Activated T-helper 2 cell treated with anti-CD3 and anti-CD28 coated beads, Interferon-gamma antibody, Interleukin-2, Interleukin-4, amounts not matched to agents 10 μg/mL and 5 μg/mL and 100 μg/mL, durations not matched to agents 14 hours and 24 hours and 36 hours (primary cell): ENCODE data around the gene CREBL2. TPM values are rescaled to one million over a fixed set of nuclear protein-coding genes. Genes with fewer than 3 reads are reported as not detected.
"Not testable (repeated sequence)": the region's sequence is repeated elsewhere in the genome, so short reads cannot be mapped to it uniquely, and the experiment has no call there.

Experiments used
- DNase-seq: peaks from one replicate; pipeline ENCODE4 v3.0.0; 2021; ENCODE audit warnings: low spot score
- H3K27ac Mint-ChIP-seq: one replicate; pipeline ENCODE4 v1.8.0; 2021; ENCODE audit warnings: mixed read lengths
- H3K27me3 Mint-ChIP-seq: one replicate; pipeline ENCODE4 v1.8.0; 2021; ENCODE audit warnings: low read depth, mixed read lengths
- H3K36me3 Mint-ChIP-seq: one replicate; pipeline ENCODE4 v1.8.0; 2021; ENCODE audit warnings: low read depth, mixed read lengths
- H3K4me1 Mint-ChIP-seq: one replicate; pipeline ENCODE4 v1.8.0; 2021; ENCODE audit warnings: low read depth, mixed read lengths
- H3K4me3 Mint-ChIP-seq: one replicate; pipeline ENCODE4 v1.8.0; 2021; ENCODE audit warnings: low read depth, mild to moderate bottlenecking, moderate library complexity, mixed read lengths
- H3K9me3 Mint-ChIP-seq: one replicate; pipeline ENCODE4 v1.8.0; 2021; ENCODE audit warnings: mixed read lengths
- intact Hi-C: fragments of 100-400 bp; cut with micrococcal nuclease; formaldehyde crosslinking; loops from one replicate; pipeline ENCODE4 v1.15.1; 2023
- total RNA-seq: library from RNA; stranded (reverse); gene quantifications from 2 replicates; pipeline ENCODE4 v1.2.3, GENCODE V29; 2022

Gene CREBL2
- total RNA-seq: 22.3 and 23.3 TPM in 2 replicates

- Mint-ChIP-seq H3K27ac (peak within 1 kb of the TSS; percentile 88), H3K4me3 (peak within 1 kb of the TSS; percentile 94), H3K36me3 (peaks cover 20% of the 10 kb centered on the region), H3K4me1 (peaks cover 49% of the 10 kb centered on the region), H3K27me3 (no peaks in the 10 kb centered on the region), H3K9me3 (no peaks in the 10 kb centered on the region)
- intact Hi-C loops: loop anchor here (1.0 to 5.0 kb wide), 7 partner anchors 28 to 254 kb away; partner anchors contain the start of gene BORCS5
- DNase-seq: peak; percentile 79
Observed at GRCh38 chr12:12611512-12612306, at the start of gene CREBL2. CREBL2 (plus strand) TSS chr12:12611876; CDS start chr12:12612173, 297 bp downstream.

- peak; percentile 22 for DNase-seq
- intact Hi-C loops: loop anchor here (1.0 to 5.0 kb wide), 4 partner anchors 87 to 205 kb away; partner anchors contain the start of genes BORCS5 and GPR19
- Mint-ChIP-seq H3K9me3 (peaks cover 5% of the 10 kb centered on the region), H3K27ac (peak overlapping the region; percentile 95), H3K27me3 (no peaks in the 10 kb centered on the region), H3K4me1 (peaks cover 39% of the 10 kb centered on the region), H3K4me3 (peak overlapping the region; percentile 85), H3K36me3 (peaks cover 37% of the 10 kb centered on the region)
Observed at GRCh38 chr12:12562016-12562483, 49.6 kb upstream of the CREBL2 start.

- Mint-ChIP-seq H3K9me3 (peaks cover 5% of the 10 kb centered on the region), H3K4me1 (peaks cover 37% of the 10 kb centered on the region), H3K27me3 (no peaks in the 10 kb centered on the region), H3K36me3 (peaks cover 33% of the 10 kb centered on the region), H3K27ac (peak within 1 kb of the TSS; percentile 95), H3K4me3 (peak within 1 kb of the TSS; percentile 85)
- intact Hi-C loops: loop anchor here (1.0 to 5.0 kb wide), 4 partner anchors 87 to 206 kb away; partner anchors contain the start of genes BORCS5 and GPR19
- DNase-seq: peak; percentile 84
Observed at GRCh38 chr12:12562585-12563261, 49.0 kb upstream of the CREBL2 start, which contains the start of gene DUSP16. DUSP16 (minus strand) TSS chr12:12562863; CDS start chr12:12521098, 41,765 bp downstream.

GRCh38 chr12:12563290-12563928 lies 48.3 kb upstream of the CREBL2 start:
- Mint-ChIP-seq H3K36me3 (peaks cover 26% of the 10 kb centered on the region), H3K27me3 (no peaks in the 10 kb centered on the region), H3K4me3 (peak overlapping the region; percentile 81), H3K9me3 (peaks cover 5% of the 10 kb centered on the region), H3K4me1 (peaks cover 31% of the 10 kb centered on the region), H3K27ac (peak overlapping the region; percentile 94)
- no peak for DNase-seq
- intact Hi-C loops: loop anchor here (2.0 to 5.0 kb wide), 3 partner anchors 121 to 207 kb away; partner anchors contain the start of genes BORCS5 and GPR19

GRCh38 chr12:12564911-12565310 lies 46.8 kb upstream of the CREBL2 start:
- Mint-ChIP-seq H3K27me3 (no peaks in the 10 kb centered on the region), H3K9me3 (peaks cover 5% of the 10 kb centered on the region), H3K36me3 (peaks cover 15% of the 10 kb centered on the region), H3K27ac (no peak overlapping the region), H3K4me3 (no peak overlapping the region), H3K4me1 (peaks cover 18% of the 10 kb centered on the region)
- intact Hi-C loops: loop anchor here (1.0 to 5.0 kb wide), 5 partner anchors 18 to 189 kb away; partner anchors contain the start of genes CREBL2 and GPR19
- DNase-seq: no peak

GRCh38 chr12:12565971-12566370 lies 45.7 kb upstream of the CREBL2 start:
- H3K27me3 Mint-ChIP-seq, H3K27ac Mint-ChIP-seq, DNase-seq, intact Hi-C loops, H3K36me3 Mint-ChIP-seq, H3K4me3 Mint-ChIP-seq, H3K9me3 Mint-ChIP-seq: not testable (repeated sequence)
- peaks cover 10% of the 10 kb centered on the region for H3K4me1 Mint-ChIP-seq

- H3K4me3 Mint-ChIP-seq: no peak overlapping the region
- DNase-seq: no peak
- intact Hi-C loops: no loop called here
- no peaks in the 10 kb centered on the region for H3K36me3 Mint-ChIP-seq
- peaks cover 4% of the 10 kb centered on the region for H3K4me1 Mint-ChIP-seq
- no peak overlapping the region for H3K27ac Mint-ChIP-seq
- H3K9me3 Mint-ChIP-seq: no peaks in the 10 kb centered on the region
- H3K27me3 Mint-ChIP-seq: no peaks in the 10 kb centered on the region
Observed at GRCh38 chr12:12572659-12573058, 39.0 kb upstream of the CREBL2 start.

GRCh38 chr12:12577786-12578185 lies 33.9 kb upstream of the CREBL2 start:
- H3K9me3 Mint-ChIP-seq: no peaks in the 10 kb centered on the region
- no peak overlapping the region for H3K4me3 Mint-ChIP-seq
- no peak overlapping the region for H3K27ac Mint-ChIP-seq
- peaks cover 23% of the 10 kb centered on the region for H3K4me1 Mint-ChIP-seq
- no peak for DNase-seq
- H3K36me3 Mint-ChIP-seq: no peaks in the 10 kb centered on the region
- intact Hi-C loops: no loop called here
- H3K27me3 Mint-ChIP-seq: no peaks in the 10 kb centered on the region

- intact Hi-C loops: loop anchor here (5.0 kb wide), 1 partner anchor 77 kb away; no protein-coding TSS in a partner anchor
Observed at GRCh38 chr12:12580716-12581115, 31.0 kb upstream of the CREBL2 start.

GRCh38 chr12:12582193-12582881 lies 29.3 kb upstream of the CREBL2 start:
- Mint-ChIP-seq H3K36me3 (no peaks in the 10 kb centered on the region), H3K9me3 (no peaks in the 10 kb centered on the region), H3K4me1 (peaks cover 61% of the 10 kb centered on the region), H3K27me3 (no peaks in the 10 kb centered on the region), H3K27ac (peak overlapping the region; percentile 86), H3K4me3 (no peak overlapping the region)
- intact Hi-C loops: loop anchor here (2.0 to 5.0 kb wide), 3 partner anchors 70 to 126 kb away; no protein-coding TSS in a partner anchor
- no peak for DNase-seq

More at GRCh38 chr12:12580716-12581115, 31.0 kb upstream of the CREBL2 start:
- H3K4me3 Mint-ChIP-seq, H3K9me3 Mint-ChIP-seq, H3K36me3 Mint-ChIP-seq, H3K27ac Mint-ChIP-seq, H3K27me3 Mint-ChIP-seq, DNase-seq: not testable (repeated sequence)
- H3K4me1 Mint-ChIP-seq: peaks cover 50% of the 10 kb centered on the region

- H3K27ac Mint-ChIP-seq: peak overlapping the region; percentile 86
- H3K4me1 Mint-ChIP-seq: peaks cover 57% of the 10 kb centered on the region
- DNase-seq: peak; percentile 19
- no peaks in the 10 kb centered on the region for H3K36me3 Mint-ChIP-seq
- H3K4me3 Mint-ChIP-seq: no peak overlapping the region
- intact Hi-C loops: loop anchor here (1.0 to 5.0 kb wide), 8 partner anchors 19 to 175 kb away; partner anchors contain the start of gene CREBL2
- H3K9me3 Mint-ChIP-seq: no peaks in the 10 kb centered on the region
- no peaks in the 10 kb centered on the region for H3K27me3 Mint-ChIP-seq
Observed at GRCh38 chr12:12582895-12583303, 28.8 kb upstream of the CREBL2 start.
